ENCODE results near the gene LNPEP.

LNPEP gene

DNA sequence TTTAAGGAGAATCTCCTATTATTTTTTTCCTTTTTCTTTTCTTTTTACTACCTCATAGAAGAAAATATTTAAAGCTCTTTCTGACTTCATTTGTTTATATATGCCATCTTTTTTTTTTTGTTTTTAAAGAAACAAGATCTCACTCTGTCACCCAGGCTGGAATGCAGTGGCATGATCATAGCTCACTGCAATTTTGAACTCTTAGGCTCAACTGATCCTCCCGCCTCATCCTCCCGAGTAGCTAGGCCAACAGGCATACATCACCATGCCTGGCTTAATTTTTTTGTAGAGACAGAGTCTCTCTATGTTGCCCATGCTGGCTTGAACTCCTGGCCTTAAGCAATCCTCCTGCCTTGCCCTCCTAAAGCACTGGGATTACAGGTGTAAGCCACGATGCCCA, 59.5 kb downstream of the LNPEP start:
- no peak for DNase-seq (ENCODE audit: low read depth in 2 of 3, low spot score in 1 of 3)

DNA sequence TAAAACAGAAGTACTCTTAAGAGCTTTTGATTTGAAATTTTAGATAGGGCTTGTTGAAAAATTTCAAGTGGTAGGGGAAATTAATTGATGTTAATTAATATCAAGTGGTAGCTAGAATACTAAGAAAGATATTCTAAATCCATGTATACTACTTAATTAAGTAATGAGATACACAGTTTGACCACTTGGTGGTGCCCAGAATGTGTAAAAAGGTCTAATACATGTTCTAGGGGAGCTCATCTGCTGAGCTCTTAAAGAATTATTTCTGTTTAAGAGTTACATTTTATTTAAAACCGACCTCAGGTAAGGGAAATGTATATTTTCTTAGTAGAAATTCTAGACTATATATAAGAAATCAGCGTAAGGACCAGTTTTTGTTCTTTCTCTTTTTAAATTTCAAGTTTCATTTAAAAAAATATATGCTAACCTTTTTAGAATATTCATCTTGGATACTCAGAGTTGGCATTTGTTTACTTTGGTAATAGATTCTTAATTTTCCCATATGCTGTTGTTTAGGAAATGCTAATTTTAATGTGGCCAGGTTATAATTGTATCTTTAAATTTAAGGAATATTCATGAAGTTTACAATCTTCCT, 61.5 kb downstream of the LNPEP start:
- peak in 1 of 3 donors; percentile 25 for DNase-seq (ENCODE audit: low read depth in 2 of 3, low spot score in 1 of 3)

DNA sequence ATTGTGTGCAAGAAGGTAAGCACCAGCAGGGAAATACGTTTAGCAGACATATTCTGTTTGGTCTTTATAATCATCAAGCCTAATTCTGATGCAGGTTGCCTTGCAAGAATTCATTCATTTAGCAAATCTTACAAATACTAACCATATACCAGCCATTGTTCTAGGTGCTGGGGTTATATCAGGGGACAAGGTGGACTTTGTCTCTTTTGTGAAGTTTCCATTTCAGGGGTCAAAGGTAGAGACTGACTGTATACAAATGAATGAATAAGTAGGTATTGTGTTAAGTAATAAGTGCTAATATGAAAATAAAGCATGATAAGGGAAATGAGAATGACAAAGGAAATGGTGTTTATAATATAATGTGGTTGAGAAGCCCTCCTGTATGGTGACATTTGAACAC, 64.0 kb downstream of the LNPEP start:
- no peak for DNase-seq (ENCODE audit: low read depth in 2 of 3, low spot score in 1 of 3)

DNA sequence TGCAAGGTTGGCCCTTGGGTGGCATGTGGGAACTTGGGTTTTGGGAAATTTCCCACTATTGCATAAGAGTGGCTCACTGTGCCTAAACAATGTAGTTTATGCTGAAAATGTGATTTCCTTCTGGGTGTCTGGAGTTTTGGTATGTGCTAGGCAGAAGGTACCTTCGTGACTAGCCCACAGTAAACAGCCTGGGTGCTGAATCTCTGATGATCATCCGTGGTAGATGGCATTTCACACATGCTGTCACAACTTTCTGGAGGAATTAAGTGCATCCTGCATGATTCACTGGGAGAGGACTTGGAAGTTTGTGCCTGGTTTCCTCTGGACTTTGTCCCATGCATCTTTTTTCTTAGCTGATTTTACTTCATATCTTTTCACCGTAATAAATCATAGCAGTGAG, 64.5 kb downstream of the LNPEP start:
- no peak for DNase-seq (ENCODE audit: low read depth in 2 of 3, low spot score in 1 of 3)

DNA sequence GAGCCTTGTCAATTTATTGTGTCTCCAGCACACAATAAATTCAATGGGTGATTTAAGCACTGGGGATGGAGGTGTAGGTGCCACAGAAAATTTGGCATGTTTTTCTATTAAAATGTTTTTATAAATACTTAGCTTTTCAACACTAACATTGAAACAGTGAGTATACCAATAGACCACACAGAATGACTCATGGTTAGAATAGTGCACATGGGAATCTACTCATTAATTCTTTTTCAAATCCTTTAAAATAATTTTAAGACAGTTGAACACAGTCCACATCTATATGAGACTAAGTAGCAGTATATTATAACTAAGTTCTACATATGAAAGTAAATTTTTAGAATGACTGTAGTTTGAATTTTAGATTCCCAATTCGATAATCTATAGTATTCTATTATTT, 67.1 kb downstream of the LNPEP start:
- DNase-seq (ENCODE audit: low read depth in 2 of 3, low spot score in 1 of 3) = no peak

DNA sequence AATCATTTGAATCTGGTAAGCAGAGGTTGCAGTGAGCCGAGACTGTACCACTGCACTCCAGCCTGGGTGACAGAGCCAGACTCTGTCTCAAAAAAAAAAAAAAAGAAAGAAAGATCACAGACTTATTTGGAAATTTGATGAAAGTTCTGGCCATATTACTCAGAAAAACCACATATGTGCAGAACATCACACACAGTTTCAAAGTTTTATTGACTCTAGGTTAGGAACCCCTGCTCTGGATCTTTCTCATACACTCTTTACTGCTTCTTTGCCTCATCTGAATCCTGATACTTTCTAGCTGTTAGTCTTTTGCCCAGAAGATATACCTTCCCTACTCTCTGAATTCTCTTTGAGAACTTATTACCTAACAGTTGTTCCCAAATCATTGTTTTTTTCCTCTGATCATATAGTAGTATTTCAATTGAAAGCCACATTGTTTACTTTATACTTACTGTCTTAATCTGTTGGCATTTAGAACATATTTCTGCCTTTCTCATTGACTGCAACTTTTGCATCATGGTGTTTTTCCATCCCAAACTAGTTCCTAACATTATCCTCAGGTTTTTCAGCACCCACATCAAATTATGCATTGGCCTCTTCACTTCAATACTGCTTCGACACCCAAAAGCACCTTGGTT, 68.7 kb downstream of the LNPEP start:
- DNase-seq (ENCODE audit: low read depth in 2 of 3, low spot score in 1 of 3) = no peak

DNA sequence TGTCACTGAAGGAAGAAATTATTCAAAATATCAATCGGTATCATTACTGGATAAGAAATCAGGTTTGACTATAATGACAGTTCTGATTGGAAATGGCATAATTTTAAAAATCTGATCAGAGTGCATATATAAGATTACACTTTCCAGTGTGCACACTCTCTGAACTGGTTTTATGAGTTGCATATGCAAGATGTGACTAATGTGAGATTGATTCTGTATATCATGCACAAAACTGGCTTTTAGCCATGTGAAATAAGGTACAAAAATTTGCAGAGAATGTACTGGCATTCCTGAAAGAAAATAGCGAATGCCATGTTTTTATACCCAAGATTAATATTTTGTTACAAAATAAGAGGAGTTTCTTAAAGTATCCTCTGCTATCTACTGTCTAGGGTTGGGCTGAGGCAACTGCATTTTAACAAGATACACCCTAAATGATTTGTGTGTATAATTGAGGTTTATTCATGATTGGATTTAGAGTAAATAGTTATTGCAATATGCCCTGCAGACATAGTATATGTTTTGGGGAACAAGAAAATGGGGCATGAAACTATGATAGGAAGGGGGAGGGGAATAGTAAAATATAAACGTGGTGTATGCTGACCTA, 70.7 kb downstream of the LNPEP start:
- no peak for DNase-seq (ENCODE audit: low read depth in 2 of 3, low spot score in 1 of 3)

DNA sequence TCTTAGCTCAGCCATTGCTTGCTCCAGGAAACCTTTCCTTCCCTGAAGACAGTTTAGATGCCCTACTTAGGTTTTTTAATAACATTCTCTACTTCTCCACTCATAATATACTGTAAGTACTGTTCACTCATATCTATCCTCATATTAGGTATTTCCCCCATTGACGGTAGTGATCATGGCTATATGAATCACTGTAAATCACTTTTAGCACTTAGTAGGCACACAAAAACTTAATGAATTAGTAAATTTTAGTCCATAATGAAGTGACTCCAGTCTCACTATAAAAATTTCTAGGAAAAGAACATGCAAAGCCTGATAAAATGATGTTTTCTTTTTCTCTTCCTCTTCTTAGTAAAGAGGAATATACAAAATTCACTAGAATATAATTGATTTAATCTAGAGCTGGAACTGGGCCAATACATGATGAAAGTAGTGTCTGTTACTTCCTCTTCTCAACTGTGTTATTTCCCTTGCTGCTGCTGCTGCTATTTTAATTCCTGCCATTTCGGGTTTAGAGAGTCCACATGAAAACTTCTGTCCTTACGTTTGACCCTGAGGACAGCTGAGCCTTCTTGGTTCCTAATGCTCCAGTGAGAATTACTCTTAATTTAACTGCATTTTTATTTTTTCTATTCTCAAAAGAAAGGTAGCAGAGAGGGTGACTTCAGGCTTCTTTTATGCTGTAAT, 73.5 kb downstream of the LNPEP start:
- no peak for DNase-seq (ENCODE audit: low read depth in 2 of 3, low spot score in 1 of 3)

DNA sequence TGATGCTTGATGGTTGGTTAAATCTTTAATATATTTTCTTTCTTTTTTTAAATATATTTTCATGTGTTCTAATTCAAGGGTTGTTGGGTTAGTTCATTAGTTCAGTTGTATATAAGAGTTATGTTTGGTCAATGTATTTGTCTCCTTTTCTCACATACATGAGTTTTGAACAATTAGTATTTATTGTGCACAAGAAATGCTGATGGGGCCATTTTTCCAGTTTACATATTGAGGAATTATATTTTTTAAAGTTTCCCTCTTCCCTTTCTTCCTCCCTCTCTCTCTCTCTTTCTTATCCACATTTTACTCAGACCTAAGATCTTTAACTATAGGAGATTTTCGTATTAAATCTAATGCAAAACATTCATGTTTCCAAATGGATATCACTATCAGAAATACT, 74.0 kb downstream of the LNPEP start:
- no peak for DNase-seq (ENCODE audit: low read depth in 2 of 3, low spot score in 1 of 3)

DNA sequence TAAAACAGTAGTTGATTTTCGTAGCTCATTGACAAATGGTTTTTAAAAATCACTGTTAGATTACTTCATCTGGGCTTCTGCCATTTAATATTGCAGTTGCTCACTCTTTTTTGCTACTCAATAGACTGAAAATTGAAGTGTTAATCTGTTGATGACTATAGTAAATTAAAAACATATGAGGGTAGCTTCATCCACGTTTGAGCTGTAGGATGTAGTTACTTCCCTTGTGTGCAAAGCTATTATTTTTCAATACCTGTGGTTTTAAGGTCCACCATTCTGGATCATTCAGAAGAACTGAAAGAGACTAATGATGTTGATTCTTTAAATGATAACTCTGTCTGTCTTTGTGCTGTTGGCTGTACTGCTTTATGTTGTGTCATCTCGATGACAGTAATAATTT, 74.7 kb downstream of the LNPEP start:
- no peak for DNase-seq (ENCODE audit: low read depth in 2 of 3, low spot score in 1 of 3)

DNA sequence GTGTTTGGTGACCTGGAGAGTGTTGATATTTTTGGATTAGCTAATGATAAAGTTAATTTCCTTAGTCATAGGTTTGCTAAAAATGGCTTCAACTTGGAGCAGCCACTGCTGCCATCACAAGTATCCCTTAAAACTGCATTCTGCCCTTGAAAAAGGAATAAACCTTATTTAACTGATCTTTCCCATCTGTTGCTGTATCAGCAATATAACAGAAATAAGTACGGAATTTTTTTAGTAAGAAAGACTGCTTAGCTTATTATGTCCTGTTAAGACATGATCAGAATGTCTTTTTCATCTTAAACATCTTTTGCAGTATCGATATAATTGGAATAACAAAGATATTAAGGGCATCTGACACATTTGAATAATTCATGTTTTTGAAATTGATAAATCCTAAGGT, 75.7 kb downstream of the LNPEP start:
- DNase-seq (ENCODE audit: low read depth in 2 of 3, low spot score in 1 of 3) = no peak

DNA sequence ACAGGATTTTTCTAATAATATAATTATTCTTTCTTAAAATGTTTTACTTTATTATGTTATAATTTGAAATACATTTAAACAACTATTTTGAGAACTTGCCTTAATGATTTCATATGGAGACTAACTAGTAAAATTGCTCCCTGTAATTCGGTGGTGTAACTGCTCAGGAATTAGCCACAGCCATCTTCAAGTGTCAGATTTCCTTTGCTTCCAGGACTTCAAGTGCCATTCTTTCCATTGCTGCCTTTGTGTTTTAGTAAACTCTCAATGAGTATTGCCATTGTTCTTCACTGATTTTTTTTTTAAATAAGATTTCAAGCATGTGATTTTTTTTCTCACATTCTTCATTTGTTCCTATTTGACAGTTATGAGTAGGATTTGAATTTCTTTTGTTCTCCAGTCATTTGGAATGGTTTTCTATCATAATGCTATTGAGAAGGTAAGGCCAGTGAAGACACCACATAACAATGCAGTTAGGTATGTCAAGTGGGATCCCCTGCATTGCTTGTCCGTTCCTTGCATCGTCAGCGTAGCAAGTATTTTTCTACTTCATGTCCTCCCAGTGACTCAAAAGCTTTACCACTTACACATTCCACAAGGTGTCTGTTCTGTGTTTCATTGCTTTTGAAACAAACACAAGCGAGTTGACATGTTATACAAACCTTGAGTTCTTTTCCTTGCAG, 83.7 kb downstream of the LNPEP start:
- DNase-seq (ENCODE audit: low read depth in 2 of 3, low spot score in 1 of 3) = no peak

DNA sequence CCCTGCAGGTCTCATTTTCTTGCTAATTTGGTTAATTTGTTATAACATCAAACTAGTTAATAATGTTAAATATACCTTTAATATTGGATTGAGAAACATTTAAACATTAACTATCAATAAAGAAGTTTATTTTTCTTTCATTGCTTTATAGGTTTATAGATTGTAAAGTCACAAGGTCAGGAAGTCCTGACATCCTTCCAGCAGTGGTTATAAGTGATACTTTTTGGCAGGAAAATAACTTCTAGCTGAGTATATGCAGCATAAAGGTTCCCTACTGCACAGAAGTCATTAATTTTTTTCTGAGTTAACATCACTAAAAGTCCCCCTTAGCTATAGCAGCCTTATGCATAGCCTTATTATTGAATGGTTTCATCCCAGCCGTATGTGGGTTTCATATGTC, 85.5 kb downstream of the LNPEP start:
- no peak for DNase-seq (ENCODE audit: low read depth in 2 of 3, low spot score in 1 of 3)

DNA sequence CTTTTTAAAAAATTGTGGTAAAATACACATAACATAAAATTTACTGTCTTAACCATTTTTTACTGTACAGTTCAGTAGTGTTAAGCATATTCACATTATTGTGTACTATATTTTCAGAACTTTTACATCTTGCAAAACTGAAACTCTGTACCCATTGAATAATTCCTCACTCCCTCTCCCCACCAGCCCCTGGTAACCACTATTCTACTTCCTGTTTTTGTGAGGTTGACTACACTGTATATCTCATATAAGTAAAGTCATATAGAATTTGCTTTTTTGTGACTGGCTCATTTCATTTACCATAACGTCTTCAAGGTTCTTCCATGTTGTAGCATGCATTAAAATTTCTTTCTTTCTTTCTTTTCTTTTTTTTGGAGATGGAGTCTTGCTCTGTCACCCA, 87.0 kb downstream of the LNPEP start:
- no peak for DNase-seq (ENCODE audit: low read depth in 2 of 3, low spot score in 1 of 3)

DNA sequence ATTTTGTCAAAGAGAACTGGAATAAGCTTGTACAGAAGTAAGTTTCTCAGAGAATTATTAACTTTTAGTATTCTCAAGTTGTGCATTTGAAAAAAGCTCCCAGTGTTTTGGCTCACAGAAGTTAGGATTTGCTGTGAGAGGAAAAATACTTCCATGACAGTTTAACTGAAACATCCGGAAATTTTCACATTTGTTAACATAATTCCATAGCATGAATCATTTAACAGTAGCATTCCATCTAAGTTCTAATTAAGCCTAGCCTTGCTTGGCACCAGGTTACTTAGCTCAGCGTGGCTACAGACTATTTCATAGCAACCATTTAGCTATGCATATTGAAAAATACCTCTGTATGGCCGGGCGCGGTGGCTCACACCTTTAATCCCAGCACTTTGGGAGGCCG, 90.8 kb downstream of the LNPEP start:
- no peak for DNase-seq (ENCODE audit: low read depth in 2 of 3, low spot score in 1 of 3)

DNA sequence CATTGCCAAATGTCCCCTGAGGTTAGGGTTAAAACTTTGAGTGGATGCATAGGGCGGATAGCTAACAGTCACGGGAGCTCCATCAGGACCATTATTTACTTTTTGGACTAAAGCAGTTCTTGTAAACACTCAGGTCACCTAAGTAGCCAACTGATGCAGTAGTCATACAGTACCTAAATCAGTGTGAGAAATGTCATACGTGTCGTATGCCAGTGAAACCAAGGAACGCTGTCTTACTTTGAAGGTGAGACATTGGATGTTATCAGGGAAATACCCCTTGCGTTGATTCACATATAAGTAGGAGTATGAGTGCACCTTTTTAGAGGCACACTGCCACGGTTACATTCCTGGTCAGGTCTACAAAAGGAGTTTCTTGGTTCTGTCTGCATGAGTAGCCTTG, 101.9 kb downstream of the LNPEP start:
- DNase-seq (ENCODE audit: low read depth in 2 of 3, low spot score in 1 of 3) = no peak

DNA sequence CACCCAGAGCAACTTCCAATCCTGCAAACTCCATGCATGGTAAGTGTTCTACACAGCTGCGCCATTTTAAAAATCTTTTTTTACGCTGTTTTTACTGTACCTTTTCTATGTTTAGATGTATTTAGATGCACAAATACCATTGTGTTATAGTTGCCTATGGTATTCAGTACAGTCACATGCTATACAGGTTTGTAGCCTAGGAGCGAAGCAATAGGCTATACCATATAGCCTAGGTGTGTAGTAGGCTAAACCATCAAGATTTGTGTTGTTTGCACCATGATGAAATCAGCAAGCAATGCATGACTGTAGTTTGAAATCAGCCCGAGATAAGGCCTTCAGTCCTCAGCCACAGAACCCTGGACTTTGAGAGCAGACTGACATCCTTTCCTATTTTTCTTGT, 105.4 kb downstream of the LNPEP start:
- no peak for DNase-seq (ENCODE audit: low read depth in 2 of 3, low spot score in 1 of 3)

DNA sequence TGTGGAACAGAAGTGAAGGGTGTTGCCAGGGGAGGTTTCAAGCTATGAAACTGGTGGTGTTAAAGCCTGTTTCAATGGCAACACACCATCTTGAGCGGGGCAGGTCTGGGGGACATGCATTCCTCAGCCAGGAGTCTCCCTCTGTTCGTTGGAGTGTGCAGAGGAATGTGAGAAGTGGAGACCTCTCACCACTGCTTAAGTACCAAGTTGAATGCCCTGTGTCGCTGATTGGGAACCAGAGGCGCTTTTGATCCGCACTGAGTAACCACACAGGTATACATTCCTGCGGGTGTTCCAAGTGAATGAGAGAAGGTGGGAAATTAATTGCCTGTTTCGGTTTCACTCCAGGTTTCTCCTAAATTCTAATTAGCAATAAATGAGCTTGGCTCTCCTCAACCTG, 107.1 kb downstream of the LNPEP start:
- no peak for DNase-seq (ENCODE audit: low read depth in 2 of 3, low spot score in 1 of 3)

DNA sequence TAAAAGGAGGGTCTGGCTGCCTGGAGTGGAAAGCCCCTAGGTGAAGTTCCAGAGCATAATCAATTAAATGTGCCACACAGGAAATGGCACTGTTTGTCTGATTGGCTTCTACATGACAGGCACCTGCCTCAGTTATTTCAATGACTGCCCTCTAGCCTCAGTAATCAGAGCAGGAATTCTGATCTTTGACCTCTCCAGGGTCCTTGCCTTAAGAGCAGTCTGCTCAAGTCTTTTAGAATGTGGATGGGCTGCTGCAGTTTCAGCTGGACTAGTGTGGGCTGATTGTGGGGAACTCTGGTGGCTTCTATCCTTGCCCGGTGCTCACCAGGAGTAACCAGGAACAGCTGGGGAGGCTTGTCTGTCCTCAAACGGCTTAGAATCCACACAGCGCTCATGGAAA, 107.6 kb downstream of the LNPEP start:
- no peak for DNase-seq (ENCODE audit: low read depth in 2 of 3, low spot score in 1 of 3)

DNA sequence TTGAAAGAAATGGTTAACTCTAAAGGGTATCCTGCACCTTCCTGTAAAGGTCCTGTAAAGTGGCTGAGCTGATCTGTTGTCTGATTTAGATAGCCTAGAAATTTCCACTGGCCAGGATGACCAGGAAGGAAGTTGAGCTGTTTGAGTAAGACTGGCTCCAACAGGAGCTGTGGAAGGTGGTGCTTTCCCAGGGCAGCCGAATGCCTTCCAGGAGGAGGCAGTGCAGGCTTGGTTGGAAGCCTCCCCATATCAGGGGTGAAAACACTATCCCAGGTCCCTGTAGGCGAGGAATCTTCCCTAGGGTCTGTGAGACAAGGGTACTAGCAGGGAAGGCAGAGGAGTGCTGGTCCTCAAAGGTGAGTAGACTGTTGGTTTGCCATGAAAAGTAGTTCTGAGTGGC, 108.2 kb downstream of the LNPEP start:
- DNase-seq (ENCODE audit: low read depth in 2 of 3, low spot score in 1 of 3) = no peak

DNA sequence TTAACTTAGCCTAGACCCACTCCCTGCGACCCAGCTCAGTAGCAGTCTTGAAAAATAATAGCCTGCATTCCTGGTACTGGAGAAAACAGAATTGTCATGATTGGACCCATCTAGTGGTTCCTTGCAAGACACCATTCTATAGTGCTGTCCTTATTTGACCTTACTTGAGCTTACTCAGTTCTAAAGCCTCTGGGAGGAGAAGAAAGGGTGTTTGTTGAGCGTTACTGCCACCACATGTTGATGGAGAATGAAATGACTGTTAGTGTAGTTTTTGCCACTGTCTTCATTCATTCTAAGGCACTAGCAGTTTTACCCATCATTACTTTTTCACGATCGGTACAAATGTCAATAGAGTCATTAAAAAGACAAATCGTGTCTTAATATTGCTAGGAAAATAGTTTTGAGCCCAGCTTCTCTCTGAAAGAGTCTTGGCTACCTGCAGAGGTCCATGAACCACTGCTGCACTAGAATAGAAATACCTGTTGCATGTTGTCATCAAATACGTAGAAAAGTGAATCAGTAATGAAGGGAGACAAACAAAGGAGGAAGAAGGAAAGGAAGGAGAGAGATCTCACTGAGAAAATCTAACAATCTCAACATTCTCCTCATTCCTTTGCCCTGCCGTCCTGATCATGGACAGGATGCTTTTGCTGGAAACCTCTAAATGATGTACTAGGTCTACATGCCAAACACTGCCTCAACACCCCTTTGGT, 110.5 kb downstream of the LNPEP start:
- no peak for DNase-seq (ENCODE audit: low read depth in 2 of 3, low spot score in 1 of 3)
